ENCODE results near the gene IZUMO1. TPM values are rescaled to one million over a fixed set of nuclear protein-coding genes. Genes with fewer than 3 reads are reported as not detected.

Gene IZUMO1
- total RNA-seq, 4 donors from 2014 or later, result not detected

DNA sequence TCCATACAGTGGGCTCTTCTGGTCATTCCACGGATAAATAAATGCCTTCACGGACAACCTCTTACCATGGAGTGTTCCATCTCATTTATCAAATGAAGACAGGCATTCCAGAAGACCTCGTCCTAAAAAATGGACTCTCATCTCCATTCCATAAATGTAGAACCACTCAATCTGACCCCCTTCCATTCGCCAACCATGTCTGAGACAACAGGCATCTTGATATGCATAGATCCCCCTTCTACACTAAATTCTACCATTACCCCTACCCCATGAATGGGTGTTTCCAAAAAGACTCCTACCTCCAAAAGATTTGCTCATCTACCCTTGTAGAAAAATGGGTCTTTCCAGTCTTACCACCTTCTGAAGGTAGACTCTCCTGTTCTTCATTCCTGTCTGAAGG, 15.3 kb downstream of the IZUMO1 start:
- WGBS, result 94% methylated on average over 4 of the region's 4 CpGs
- intact Hi-C loops (cut with DNase I), result no loop called here
- Histone ChIP-seq H3K36me3 (peaks cover 0 to 82% (median 1%) of the 10 kb centered on the region in 4 donors), H3K27ac (replicated peaks in 1 of 4) (no peak overlapping the region), H3K4me1 (peaks cover 0 to 18% (median 5%) of the 10 kb centered on the region in 4 donors), H3K27me3 (peaks cover 0 to 37% (median 2%) of the 10 kb centered on the region in 4 donors), H3K4me3 (no peak overlapping the region), H3K9me3 (no peaks in the 10 kb centered on the region)
- no peak for DNase-seq (ENCODE audit: extremely low spot score)
- TF ChIP-seq POLR2AphosphoS5 (IDR thresholded peaks at IDR 0.05) (no peak), EP300 (IDR thresholded peaks at IDR 0.05) (no peak), POLR2A (IDR thresholded peaks at IDR 0.05; ENCODE audit: low read depth) (no peak)
- TF ChIP-seq, protein P1, sequence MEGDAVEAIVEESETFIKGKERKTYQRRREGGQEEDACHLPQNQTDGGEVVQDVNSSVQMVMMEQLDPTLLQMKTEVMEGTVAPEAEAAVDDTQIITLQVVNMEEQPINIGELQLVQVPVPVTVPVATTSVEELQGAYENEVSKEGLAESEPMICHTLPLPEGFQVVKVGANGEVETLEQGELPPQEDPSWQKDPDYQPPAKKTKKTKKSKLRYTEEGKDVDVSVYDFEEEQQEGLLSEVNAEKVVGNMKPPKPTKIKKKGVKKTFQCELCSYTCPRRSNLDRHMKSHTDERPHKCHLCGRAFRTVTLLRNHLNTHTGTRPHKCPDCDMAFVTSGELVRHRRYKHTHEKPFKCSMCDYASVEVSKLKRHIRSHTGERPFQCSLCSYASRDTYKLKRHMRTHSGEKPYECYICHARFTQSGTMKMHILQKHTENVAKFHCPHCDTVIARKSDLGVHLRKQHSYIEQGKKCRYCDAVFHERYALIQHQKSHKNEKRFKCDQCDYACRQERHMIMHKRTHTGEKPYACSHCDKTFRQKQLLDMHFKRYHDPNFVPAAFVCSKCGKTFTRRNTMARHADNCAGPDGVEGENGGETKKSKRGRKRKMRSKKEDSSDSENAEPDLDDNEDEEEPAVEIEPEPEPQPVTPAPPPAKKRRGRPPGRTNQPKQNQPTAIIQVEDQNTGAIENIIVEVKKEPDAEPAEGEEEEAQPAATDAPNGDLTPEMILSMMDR (IDR thresholded peaks at IDR 0.05), result no peak

GRCh38 chr19:48728911-48729664, 17.6 kb downstream of the IZUMO1 start:
- Histone ChIP-seq H3K4me3 (peak overlapping the region; percentile 7 to 47 (median 34)), H3K4me1 (peaks cover 12 to 27% (median 17%) of the 10 kb centered on the region in 4 donors), H3K27me3 (peaks cover 0 to 25% (median 0%) of the 10 kb centered on the region in 4 donors), H3K36me3 (peaks cover 0 to 74% (median 3%) of the 10 kb centered on the region in 4 donors), H3K27ac (replicated peaks in 1 of 4) (peak overlapping the region in 2 of 4 donors; percentile 60 to 67), H3K9me3 (no peaks in the 10 kb centered on the region)
- intact Hi-C loops (cut with DNase I), result no loop called here
- DNase-seq (ENCODE audit: extremely low spot score), result no peak
- TF ChIP-seq, protein P1 (IDR thresholded peaks at IDR 0.05), result peak in 1 of 3 experiments; percentile 21
- no peak for TF ChIP-seq POLR2A (IDR thresholded peaks at IDR 0.05; ENCODE audit: low read depth)
- WGBS, result 46% methylated on average over 20 of the region's 77 CpGs

DNA sequence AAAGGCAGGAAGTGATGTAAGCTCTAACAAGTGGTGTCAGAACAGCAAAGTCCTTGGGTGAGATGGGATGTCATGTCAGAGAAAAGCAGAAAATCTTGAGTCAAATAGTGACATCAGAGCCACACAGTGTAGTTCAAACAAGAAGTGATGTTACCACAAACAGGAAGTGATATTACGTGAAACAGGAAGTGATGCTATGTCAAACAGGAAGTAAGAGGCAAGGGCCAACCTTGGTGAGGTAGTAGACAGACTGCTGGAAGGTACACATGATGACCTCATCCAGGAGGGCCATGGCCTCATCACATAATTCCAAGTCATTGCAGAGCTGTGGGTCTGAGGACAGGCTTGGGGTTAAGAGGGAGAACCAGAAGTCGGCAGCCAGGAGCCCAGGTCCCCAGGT, 20.2 kb downstream of the IZUMO1 start:
- Histone ChIP-seq H3K27ac (replicated peaks in 1 of 4) (peak overlapping the region; percentile 25 to 78 (median 62)), H3K4me3 (no peak overlapping the region), H3K36me3 (peaks cover 0 to 75% (median 7%) of the 10 kb centered on the region in 4 donors), H3K4me1 (peaks cover 16 to 31% (median 21%) of the 10 kb centered on the region in 4 donors), H3K27me3 (peaks cover 0 to 25% (median 0%) of the 10 kb centered on the region in 4 donors), H3K9me3 (no peaks in the 10 kb centered on the region)
- 67% methylated on average over 1 of the region's 2 CpGs for WGBS
- no peak for TF ChIP-seq POLR2A (IDR thresholded peaks at IDR 0.05; ENCODE audit: low read depth)
- TF ChIP-seq, protein P1 (IDR thresholded peaks at IDR 0.05), result no peak
- TF ChIP-seq POLR2AphosphoS5 (IDR thresholded peaks at IDR 0.05), result no peak
- no peak for TF ChIP-seq EP300 (IDR thresholded peaks at IDR 0.05)
- intact Hi-C loops (cut with DNase I), result no loop called here
- no peak for DNase-seq (ENCODE audit: extremely low spot score)

DNA sequence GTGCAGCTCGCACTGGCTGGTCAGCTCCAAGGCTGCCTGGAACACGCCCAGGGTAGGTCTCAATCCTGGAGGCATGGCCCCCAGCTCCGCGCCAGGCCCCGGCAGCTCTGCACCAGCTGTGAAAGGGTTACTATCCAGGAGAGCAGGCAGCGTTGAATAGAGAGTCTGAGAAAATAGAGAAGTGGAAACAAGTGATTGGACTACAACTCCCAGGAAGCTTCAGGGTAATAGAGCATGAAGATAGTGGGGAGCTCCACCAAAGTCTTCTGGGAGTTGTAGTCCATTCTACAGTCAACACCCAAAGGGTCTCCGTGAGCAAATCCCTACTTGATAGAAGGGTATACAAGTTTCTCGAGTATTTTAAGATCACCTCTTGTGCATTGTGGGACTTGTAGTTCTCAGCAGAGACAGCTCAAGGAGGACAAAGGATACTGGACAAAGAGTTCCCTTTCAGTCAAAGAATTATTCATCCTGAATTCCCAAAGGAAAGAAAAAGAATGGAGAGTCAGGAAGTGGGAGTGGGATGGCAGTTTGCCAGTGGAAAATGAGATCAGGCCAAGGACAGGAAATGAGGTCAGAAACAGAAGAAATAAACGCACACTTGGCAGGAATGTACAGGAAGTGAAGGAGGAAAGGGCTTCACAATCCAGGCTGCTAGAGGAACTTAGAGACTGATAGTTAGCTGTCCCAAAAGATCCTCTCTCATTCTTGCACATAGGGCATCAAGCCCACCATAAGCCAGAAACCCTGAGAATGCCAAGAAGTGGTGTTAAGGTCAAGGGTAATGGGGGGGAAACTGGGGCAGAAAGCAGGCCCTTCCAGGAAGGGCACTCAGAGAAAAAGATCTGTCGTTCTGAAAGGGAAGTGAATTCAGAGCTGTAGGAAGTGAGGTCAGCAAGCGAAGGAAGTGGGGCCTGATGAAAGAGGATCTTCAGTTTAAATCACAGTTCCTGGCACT, 21.6 kb downstream of the IZUMO1 start:
- TF ChIP-seq POLR2A (IDR thresholded peaks at IDR 0.05; ENCODE audit: low read depth), result no peak
- TF ChIP-seq POLR2AphosphoS5 (IDR thresholded peaks at IDR 0.05), result peak; percentile 46 to 66
- TF ChIP-seq, protein P1 (IDR thresholded peaks at IDR 0.05), result no peak
- intact Hi-C loops (cut with DNase I), result no loop called here

More for the DNA sequence above, 21.6 kb downstream of the IZUMO1 start:
- 40% methylated on average over 11 of the region's 11 CpGs for WGBS
- H3K27me3 ChIP-seq, result peaks cover 0 to 18% (median 0%) of the 10 kb centered on the region in 4 donors
- no peaks in the 10 kb centered on the region for H3K9me3 ChIP-seq
- peaks cover 22 to 41% (median 29%) of the 10 kb centered on the region in 4 donors for H3K4me1 ChIP-seq
- DNase-seq (ENCODE audit: extremely low spot score), result no peak
- H3K36me3 ChIP-seq, result peaks cover 0 to 65% (median 7%) of the 10 kb centered on the region in 4 donors
- no peak overlapping the region for H3K4me3 ChIP-seq
- peak overlapping the region; percentile 67 to 78 (median 70) for H3K27ac ChIP-seq (replicated peaks in 1 of 4)

All from esophagus muscularis mucosa (tissue), 4 donors.